WTC11 (cell line): Measurements from ENCODE around the gene ANO2. TPM values are rescaled to one million over a fixed set of nuclear protein-coding genes. Genes with fewer than 3 reads are reported as not detected.

Experiments used
- ATAC-seq: fragments of 200-7000 bp; cut with Tn5 transposase; 2 replicates; pipeline ENCODE4 v1.10.0; 2021; ENCODE audit warnings: mild to moderate bottlenecking, moderate library complexity
- CTCF ChIA-PET: fragments of 300-600 bp; sonication (Branson Sonifier 250); formaldehyde crosslinking; loops from one replicate; lab custom pipeline; 2021; ENCODE audit warnings: antibody characterized with exemption; lab: Charles Lee
- POLR2A ChIA-PET: fragments of 350-600 bp; sonication (Branson Sonifier 250); formaldehyde crosslinking; loops from one replicate; lab custom pipeline; 2021; ENCODE audit warnings: antibody characterized with exemption; lab: Charles Lee
- DNase-seq: peaks from one replicate; pipeline ENCODE4 v3.0.0; 2021; ENCODE audit warnings: low spot score
- H3K27ac Mint-ChIP-seq: 2 replicates; pipeline ENCODE4 v1.8.0; 2021; ENCODE audit warnings: mixed read lengths
- H3K27me3 Mint-ChIP-seq: 2 replicates; pipeline ENCODE4 v1.8.0; 2021; ENCODE audit warnings: low read depth, mild to moderate bottlenecking, moderate library complexity, mixed read lengths
- H3K36me3 Mint-ChIP-seq: 2 replicates; pipeline ENCODE4 v1.8.0; 2021; ENCODE audit warnings: mixed read lengths
- H3K4me1 Mint-ChIP-seq: 2 replicates; pipeline ENCODE4 v1.8.0; 2022; ENCODE audit warnings: mixed read lengths
- H3K4me3 Mint-ChIP-seq: 2 replicates; pipeline ENCODE4 v1.8.0; 2021; ENCODE audit warnings: mild to moderate bottlenecking, moderate library complexity, mixed read lengths
- H3K9me3 Mint-ChIP-seq: 2 replicates; pipeline ENCODE4 v1.8.0; 2021; ENCODE audit warnings: mixed read lengths
- AR ChIP-seq: fragments of 250-450 bp; sonication (Bioruptor Pico); IDR thresholded peaks from 2 replicates; pipeline ENCODE4 v1.9.0; 2021; ENCODE audit warnings: mild to moderate bottlenecking
- ARID4B ChIP-seq: sonication (generic); formaldehyde crosslinking; IDR thresholded peaks from 2 replicates; pipeline ENCODE4 v1.8.0; 2023; ENCODE audit warnings: missing genetic modification reagents, mild to moderate bottlenecking, borderline replicate concordance
- ATF3 ChIP-seq: sonication (generic); formaldehyde crosslinking; conservative IDR thresholded peaks from 2 replicates; pipeline ENCODE4 v1.8.1; 2022; ENCODE audit warnings: mild to moderate bottlenecking, missing genetic modification reagents
- CTCF ChIP-seq: fragments of 200-600 bp; IDR thresholded peaks from 2 replicates; pipeline ENCODE4 v1.8.0; 2022; ENCODE audit warnings: antibody characterized with exemption
- IRF1 ChIP-seq: sonication (generic); formaldehyde crosslinking; IDR thresholded peaks from 2 replicates; pipeline ENCODE4 v1.8.0; 2023; ENCODE audit warnings: missing genetic modification reagents
- JAZF1 ChIP-seq: fragments of 250-450 bp; sonication (Bioruptor Pico); IDR thresholded peaks from 2 replicates; pipeline ENCODE4 v1.9.0; 2021; ENCODE audit warnings: moderate library complexity, mild to moderate bottlenecking, inconsistent platforms
- KAT7 ChIP-seq: sonication (generic); formaldehyde crosslinking; IDR thresholded peaks from 2 replicates; pipeline ENCODE4 v1.8.1; 2023; ENCODE audit warnings: missing genetic modification reagents, mild to moderate bottlenecking, borderline replicate concordance
- NFATC4 ChIP-seq: fragments of 250-450 bp; sonication (Bioruptor Pico); IDR thresholded peaks from 2 replicates; pipeline ENCODE4 v1.9.0; 2021; ENCODE audit warnings: mild to moderate bottlenecking
- NFYB ChIP-seq: sonication (generic); formaldehyde crosslinking; conservative IDR thresholded peaks from 2 replicates; pipeline ENCODE4 v1.8.0; 2022; ENCODE audit warnings: low read depth, missing genetic modification reagents
- SMAD3 ChIP-seq: sonication (generic); formaldehyde crosslinking; IDR thresholded peaks from 2 replicates; pipeline ENCODE4 v1.8.0; 2022; ENCODE audit warnings: missing genetic modification reagents, mild to moderate bottlenecking, borderline replicate concordance
- SOX15 ChIP-seq: fragments of 250-450 bp; sonication (Bioruptor Pico); IDR thresholded peaks from 2 replicates; pipeline ENCODE4 v1.9.0; 2021; ENCODE audit warnings: mild to moderate bottlenecking
- USF1 ChIP-seq: sonication (generic); formaldehyde crosslinking; IDR thresholded peaks from 2 replicates; pipeline ENCODE4 v1.8.0; 2022; ENCODE audit warnings: mild to moderate bottlenecking, missing genetic modification reagents
- ZNF219 ChIP-seq: sonication (generic); formaldehyde crosslinking; IDR thresholded peaks from 2 replicates; pipeline ENCODE4 v1.8.0; 2023; ENCODE audit warnings: missing genetic modification reagents, mild to moderate bottlenecking, borderline replicate concordance
- ZNF232 ChIP-seq: sonication (generic); formaldehyde crosslinking; IDR thresholded peaks from 2 replicates; pipeline ENCODE4 v1.8.0; 2022; ENCODE audit warnings: mild to moderate bottlenecking, missing genetic modification reagents
- ZNF281 ChIP-seq: sonication (generic); formaldehyde crosslinking; IDR thresholded peaks from 2 replicates; pipeline ENCODE4 v1.8.0; 2023; ENCODE audit warnings: mild to moderate bottlenecking, missing genetic modification reagents
- ZNF416 ChIP-seq: fragments of 250-450 bp; sonication (Bioruptor Pico); IDR thresholded peaks from 2 replicates; pipeline ENCODE4 v1.9.0; 2021; ENCODE audit warnings: mild to moderate bottlenecking, inconsistent platforms
- ZSCAN18 ChIP-seq: fragments of 250-450 bp; sonication (Bioruptor Pico); IDR thresholded peaks from 2 replicates; pipeline ENCODE4 v2.1.2; 2022; ENCODE audit warnings: mild to moderate bottlenecking, moderate library complexity
- total RNA-seq: library from RNA; stranded (reverse); gene quantifications from 3 replicates; pipeline ENCODE4 v1.2.3, GENCODE V29; 2021

ANO2 gene
- total RNA-seq, 1 experiment from 2014 or later = 2.8 TPM

- no peak for TF ChIP-seq USF1 (CRISPR knock-in tag)
- TF ChIP-seq ZNF281 (CRISPR knock-in tag) = no peak
- no peak for TF ChIP-seq KAT7 (CRISPR knock-in tag)
- no peak for TF ChIP-seq NFATC4 (CRISPR knock-in tag)
- no peak for TF ChIP-seq ZNF219 (CRISPR knock-in tag)
- TF ChIP-seq CTCF = no peak
- TF ChIP-seq, all 79 proteins: peak for 0
Measured at GRCh38 chr12:5631497-5631896, 313.6 kb downstream of the ANO2 start (continued).

- ChIA-PET CTCF (no interaction called here), POLR2A (no interaction called here)
- DNase-seq (no peak), ATAC-seq (no peak)
- Mint-ChIP-seq H3K27me3 (no peaks in the 10 kb centered on the region), H3K27ac (no peak overlapping the region), H3K4me1 (no peaks in the 10 kb centered on the region), H3K9me3 (no peaks in the 10 kb centered on the region), H3K36me3 (no peaks in the 10 kb centered on the region), H3K4me3 (no peak overlapping the region)
- no peak for TF ChIP-seq ARID4B (CRISPR knock-in tag)
- no peak for TF ChIP-seq AR (CRISPR knock-in tag)
- no peak for TF ChIP-seq SOX15 (CRISPR knock-in tag)
- TF ChIP-seq JAZF1 (CRISPR knock-in tag) = no peak
- TF ChIP-seq ZNF416 = no peak
- no peak for TF ChIP-seq IRF1 (CRISPR knock-in tag)
- no peak for TF ChIP-seq ZNF232 (CRISPR knock-in tag)
- no peak for TF ChIP-seq SMAD3 (CRISPR knock-in tag)
- no peak for TF ChIP-seq ZSCAN18 (CRISPR knock-in tag)
- TF ChIP-seq ATF3 = no peak
- no peak for TF ChIP-seq NFYB (CRISPR knock-in tag)
Measured at GRCh38 chr12:5630726-5631125, 314.3 kb downstream of the ANO2 start.
